ENCODE results near the gene DPF3. TPM values are rescaled to one million over a fixed set of nuclear protein-coding genes. Genes with fewer than 3 reads are reported as not detected.

The DPF3 gene
- total RNA-seq, 1 donor from 2014 or later = 1.3 TPM

DNA sequence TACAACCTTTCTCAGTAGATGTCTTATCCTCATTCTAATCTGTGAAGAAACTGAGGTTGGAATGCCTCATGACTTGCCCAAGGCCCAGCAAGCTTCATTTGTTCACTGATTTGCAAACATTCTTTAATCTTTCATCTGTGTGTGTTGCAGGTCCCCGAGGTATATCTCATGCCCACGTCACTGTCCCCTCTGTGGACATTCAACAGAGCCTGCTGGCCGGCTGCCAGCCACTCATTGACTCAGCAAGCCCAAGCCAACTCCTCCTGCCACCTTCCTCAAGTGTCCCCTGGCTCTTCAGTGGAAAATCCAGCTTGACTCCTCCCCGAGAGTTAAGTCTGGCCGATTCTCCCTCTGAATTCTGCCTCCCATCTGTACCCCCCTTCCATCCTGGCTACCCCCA, 30.4 kb upstream of the DPF3 start:
- no peak overlapping the region for H3K27ac Mint-ChIP-seq (ENCODE audit: unreplicated experiment)
- TF ChIP-seq, protein P1, sequence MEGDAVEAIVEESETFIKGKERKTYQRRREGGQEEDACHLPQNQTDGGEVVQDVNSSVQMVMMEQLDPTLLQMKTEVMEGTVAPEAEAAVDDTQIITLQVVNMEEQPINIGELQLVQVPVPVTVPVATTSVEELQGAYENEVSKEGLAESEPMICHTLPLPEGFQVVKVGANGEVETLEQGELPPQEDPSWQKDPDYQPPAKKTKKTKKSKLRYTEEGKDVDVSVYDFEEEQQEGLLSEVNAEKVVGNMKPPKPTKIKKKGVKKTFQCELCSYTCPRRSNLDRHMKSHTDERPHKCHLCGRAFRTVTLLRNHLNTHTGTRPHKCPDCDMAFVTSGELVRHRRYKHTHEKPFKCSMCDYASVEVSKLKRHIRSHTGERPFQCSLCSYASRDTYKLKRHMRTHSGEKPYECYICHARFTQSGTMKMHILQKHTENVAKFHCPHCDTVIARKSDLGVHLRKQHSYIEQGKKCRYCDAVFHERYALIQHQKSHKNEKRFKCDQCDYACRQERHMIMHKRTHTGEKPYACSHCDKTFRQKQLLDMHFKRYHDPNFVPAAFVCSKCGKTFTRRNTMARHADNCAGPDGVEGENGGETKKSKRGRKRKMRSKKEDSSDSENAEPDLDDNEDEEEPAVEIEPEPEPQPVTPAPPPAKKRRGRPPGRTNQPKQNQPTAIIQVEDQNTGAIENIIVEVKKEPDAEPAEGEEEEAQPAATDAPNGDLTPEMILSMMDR (conservative IDR thresholded peaks at IDR 0.05) = no peak
- peaks cover 27% of the 10 kb centered on the region for H3K27me3 Mint-ChIP-seq (ENCODE audit: low read depth)
- no peaks in the 10 kb centered on the region for H3K9me3 Mint-ChIP-seq
- H3K4me1 Mint-ChIP-seq = peaks cover 15% of the 10 kb centered on the region
- no peak for DNase-seq (ENCODE audit: low read depth, low spot score)
- peak overlapping the region; percentile 38 for H3K4me3 Mint-ChIP-seq
- H3K36me3 Mint-ChIP-seq (ENCODE audit: low read depth) = no peaks in the 10 kb centered on the region

DNA sequence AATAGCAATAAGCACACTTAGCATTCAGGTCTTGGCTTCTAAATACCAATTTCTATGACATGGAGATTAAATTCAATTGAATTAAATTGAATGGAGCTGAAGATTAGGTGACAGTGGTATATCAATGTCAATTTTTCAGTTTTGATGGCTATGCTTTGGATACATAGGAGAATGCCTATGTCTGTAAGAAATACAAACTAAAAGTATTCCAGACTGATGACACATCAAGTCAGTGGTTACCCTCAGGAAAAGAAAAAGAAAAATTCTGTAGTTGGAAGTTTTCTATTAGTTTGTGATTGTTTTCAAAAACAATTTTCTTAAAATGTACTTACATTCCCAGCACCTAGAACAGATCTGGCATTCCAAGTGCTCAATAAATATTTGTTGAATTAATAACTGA, 27.5 kb upstream of the DPF3 start:
- no peak for DNase-seq (ENCODE audit: low read depth, low spot score)
- H3K27me3 Mint-ChIP-seq (ENCODE audit: low read depth) = peaks cover 35% of the 10 kb centered on the region
- H3K4me3 Mint-ChIP-seq = no peak overlapping the region
- peaks cover 14% of the 10 kb centered on the region for H3K4me1 Mint-ChIP-seq
- no peaks in the 10 kb centered on the region for H3K36me3 Mint-ChIP-seq (ENCODE audit: low read depth)
- H3K9me3 Mint-ChIP-seq = no peaks in the 10 kb centered on the region
- TF ChIP-seq, protein P1 (conservative IDR thresholded peaks at IDR 0.05) = no peak
- no peak overlapping the region for H3K27ac Mint-ChIP-seq (ENCODE audit: unreplicated experiment)

DNA sequence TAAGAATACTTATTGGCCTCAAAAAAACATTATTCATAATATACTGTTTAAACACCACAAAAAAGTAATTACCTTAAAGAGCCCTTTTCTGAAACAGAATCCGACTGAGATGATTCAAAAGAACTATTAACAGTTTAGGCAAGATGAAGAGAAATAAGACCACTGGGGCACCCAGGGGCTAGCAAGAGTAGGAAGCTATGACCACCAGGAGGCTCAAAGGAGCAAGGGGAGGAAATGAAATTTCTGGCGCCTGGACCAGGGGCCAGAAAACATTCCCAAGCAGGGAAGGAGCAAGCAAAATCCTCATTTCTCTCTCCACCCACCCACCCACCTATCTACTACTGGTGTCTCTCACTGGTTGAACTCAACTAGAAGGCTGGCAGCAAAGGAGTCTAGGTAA, 26.1 kb upstream of the DPF3 start:
- peaks cover 33% of the 10 kb centered on the region for H3K27me3 Mint-ChIP-seq (ENCODE audit: low read depth)
- no peaks in the 10 kb centered on the region for H3K9me3 Mint-ChIP-seq
- H3K4me1 Mint-ChIP-seq = peaks cover 4% of the 10 kb centered on the region
- DNase-seq (ENCODE audit: low read depth, low spot score) = no peak
- TF ChIP-seq, protein P1 (conservative IDR thresholded peaks at IDR 0.05) = peak; percentile 31
- no peaks in the 10 kb centered on the region for H3K36me3 Mint-ChIP-seq (ENCODE audit: low read depth)
- H3K4me3 Mint-ChIP-seq = no peak overlapping the region
- H3K27ac Mint-ChIP-seq (ENCODE audit: unreplicated experiment) = no peak overlapping the region

DNA sequence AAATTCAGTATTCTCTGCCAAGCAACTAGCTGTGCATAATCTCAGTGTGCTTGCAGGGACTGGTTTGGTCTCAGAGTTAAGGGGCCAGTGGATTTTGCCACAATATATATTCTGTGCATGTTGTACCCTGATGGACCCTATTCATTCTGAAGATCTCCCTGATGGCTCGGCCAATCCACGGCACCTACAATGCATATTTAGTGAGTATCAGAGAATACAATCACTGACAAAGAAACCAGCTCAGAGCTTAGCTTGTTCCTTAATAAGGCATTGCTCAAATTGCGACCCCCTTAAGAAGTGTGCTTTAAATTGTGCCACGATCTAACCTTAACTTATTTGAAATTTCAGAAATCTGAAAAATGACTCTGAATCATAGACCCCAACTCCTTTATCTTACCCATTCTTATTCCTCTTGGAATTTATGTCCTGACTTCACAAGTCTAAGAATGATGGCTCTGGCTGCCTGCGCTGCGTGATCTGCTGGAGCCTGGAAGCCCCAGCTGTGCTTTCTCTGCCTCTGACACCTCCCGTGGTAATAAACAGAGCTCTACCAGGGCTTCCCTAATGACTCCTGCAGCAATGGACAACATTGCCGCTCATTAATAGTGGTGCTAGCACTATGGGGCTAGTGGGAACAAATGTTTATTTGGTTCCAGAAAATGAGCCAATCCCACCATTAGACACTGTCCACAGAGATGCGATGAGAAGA, 23.3 kb upstream of the DPF3 start:
- Mint-ChIP-seq H3K27ac (ENCODE audit: unreplicated experiment) (no peak overlapping the region), H3K27me3 (ENCODE audit: low read depth) (peaks cover 27% of the 10 kb centered on the region), H3K9me3 (no peaks in the 10 kb centered on the region), H3K36me3 (ENCODE audit: low read depth) (no peaks in the 10 kb centered on the region), H3K4me1 (peaks cover 4% of the 10 kb centered on the region), H3K4me3 (no peak overlapping the region)
- DNase-seq (ENCODE audit: low read depth, low spot score) = no peak
- TF ChIP-seq, protein P1 (conservative IDR thresholded peaks at IDR 0.05) = no peak

DNA sequence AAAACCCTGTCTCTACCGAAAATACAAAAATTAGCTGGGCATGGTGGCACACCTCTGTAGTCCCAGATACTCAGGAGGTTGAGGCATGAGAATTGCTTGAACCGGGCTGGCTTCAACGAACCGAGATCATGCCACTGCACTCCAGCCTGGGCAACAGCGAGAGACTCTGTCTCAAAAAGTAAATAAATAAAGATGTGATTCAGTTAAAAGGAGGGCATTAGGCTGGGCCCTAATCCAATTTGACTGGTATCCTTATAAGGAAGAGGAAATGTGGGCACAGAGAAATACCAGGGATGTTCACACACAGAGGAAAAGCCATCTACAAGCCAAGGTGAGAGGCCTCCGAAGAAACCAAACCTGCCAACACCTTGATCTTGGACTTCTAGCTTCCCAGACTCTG, 22.3 kb upstream of the DPF3 start:
- DNase-seq (ENCODE audit: low read depth, low spot score) = no peak
- Mint-ChIP-seq H3K4me3 (no peak overlapping the region), H3K27me3 (ENCODE audit: low read depth) (peaks cover 23% of the 10 kb centered on the region), H3K9me3 (no peaks in the 10 kb centered on the region), H3K27ac (ENCODE audit: unreplicated experiment) (no peak overlapping the region), H3K4me1 (peaks cover 4% of the 10 kb centered on the region), H3K36me3 (ENCODE audit: low read depth) (no peaks in the 10 kb centered on the region)
- TF ChIP-seq, protein P1 (conservative IDR thresholded peaks at IDR 0.05) = no peak
